HG02610 (cell line): ENCODE results near the gene GNAZ.

Experiments used
- ATAC-seq: cut with Tn5 transposase; IDR thresholded peaks from one replicate; pipeline ENCODE4 v1.9.1; 2021; ENCODE audit warnings: mild to moderate bottlenecking, moderate library complexity; ENCODE audit not compliant: unreplicated experiment

The GNAZ gene

GRCh38 chr22:23117891-23118646, 47.8 kb downstream of the GNAZ start:
- ATAC-seq: no peak

- ATAC-seq: no peak
These were observed 48.6 kb downstream of the GNAZ start for GRCh38 chr22:23118647-23119493.

GRCh38 chr22:23119494-23120414, 49.4 kb downstream of the GNAZ start:
- no peak for ATAC-seq

GRCh38 chr22:23120415-23120899, 50.1 kb downstream of the GNAZ start:
- ATAC-seq: no peak

GRCh38 chr22:23121000-23121421, 50.7 kb downstream of the GNAZ start:
- ATAC-seq: no peak

- ATAC-seq: no peak
These were observed 51.1 kb downstream of the GNAZ start for GRCh38 chr22:23121424-23121823.

- no peak for ATAC-seq
These were observed 52.1 kb downstream of the GNAZ start for GRCh38 chr22:23122216-23122957.

GRCh38 chr22:23122992-23123803, 52.9 kb downstream of the GNAZ start:
- no peak for ATAC-seq

- ATAC-seq: no peak
These were observed 53.5 kb downstream of the GNAZ start for GRCh38 chr22:23123804-23124254.

GRCh38 chr22:23124611-23125511, 54.5 kb downstream of the GNAZ start:
- ATAC-seq: no peak

- no peak for ATAC-seq
These were observed 55.3 kb downstream of the GNAZ start for GRCh38 chr22:23125512-23126103.

GRCh38 chr22:23126165-23127054, 56.1 kb downstream of the GNAZ start:
- no peak for ATAC-seq

- ATAC-seq: no peak
These were observed 56.9 kb downstream of the GNAZ start for GRCh38 chr22:23127055-23127756.

- no peak for ATAC-seq
These were observed 57.5 kb downstream of the GNAZ start for GRCh38 chr22:23127788-23128187.

- no peak for ATAC-seq
These were observed 58.2 kb downstream of the GNAZ start for GRCh38 chr22:23128269-23129108.
